Liver (tissue), 9 donors: Measurements from ENCODE around the gene PGS1. TPM values are rescaled to one million over a fixed set of nuclear protein-coding genes. Genes with fewer than 3 reads are reported as not detected.

Experiments
- DNase-seq: peaks from one replicate; pipeline ENCODE4 v3.0.0-alpha.2; 2017; ENCODE audit warnings: low spot score
- H3K27ac ChIP-seq, 2 donors: one replicate each; pipeline ENCODE4 v1.7.0; 2013; ENCODE audit warnings: inconsistent platforms in 2 of 2, low read length in 2 of 2, control low read depth in 1 of 2, low read depth in 1 of 2, mild to moderate bottlenecking in 1 of 2
- H3K27me3 ChIP-seq, 4 donors: one replicate each; pipeline versions ENCODE4 v1.6.1 to v1.7.0; 2013; ENCODE audit warnings: low read length in 3 of 4, inconsistent platforms in 1 of 4, mild to moderate bottlenecking in 1 of 4, moderate library complexity in 1 of 4; ENCODE audit not compliant: control insufficient read depth in 4 of 4, insufficient read depth in 4 of 4
- H3K36me3 ChIP-seq, 4 donors: one replicate each; pipeline versions ENCODE4 v1.6.1 to v1.7.0; 2013; ENCODE audit warnings: low read length in 3 of 4, mild to moderate bottlenecking in 3 of 4, low read depth in 1 of 4, moderate library complexity in 1 of 4; ENCODE audit not compliant: control insufficient read depth in 4 of 4, insufficient read depth in 3 of 4
- H3K4me1 ChIP-seq, 4 donors: one replicate each; pipeline versions ENCODE4 v1.6.1 to v1.7.0; 2013; ENCODE audit warnings: low read length in 3 of 4, mild to moderate bottlenecking in 3 of 4, moderate library complexity in 1 of 4; ENCODE audit not compliant: control insufficient read depth in 4 of 4, insufficient read depth in 4 of 4
- H3K4me3 ChIP-seq, 3 donors: one replicate each; pipeline versions ENCODE4 v1.6.1 to v1.7.0; 2013; ENCODE audit warnings: low read length in 3 of 3, control low read depth in 1 of 3, low read depth in 1 of 3, mild to moderate bottlenecking in 1 of 3
- H3K9ac ChIP-seq, 2 donors: one replicate each; pipeline ENCODE4 v1.7.0; 2013; ENCODE audit warnings: low read length in 2 of 2, mild to moderate bottlenecking in 2 of 2, moderate library complexity in 2 of 2, control low read depth in 1 of 2, low read depth in 1 of 2
- H3K9me3 ChIP-seq, 4 donors: one replicate each; pipeline versions ENCODE4 v1.6.1 to v1.7.0; 2013; ENCODE audit warnings: low read length in 3 of 4; ENCODE audit not compliant: control insufficient read depth in 4 of 4
- ATF3 ChIP-seq: IDR thresholded peaks from 2 replicates; pipeline ENCODE4 v1.6.1; 2016; ENCODE audit warnings: antibody characterized with exemption
- CTCF ChIP-seq: fragments of 150-350 bp; IDR thresholded peaks from 2 replicates; pipeline ENCODE4 v1.5.1; 2017; ENCODE audit warnings: improper control_type of control experiment, low read depth, low read length; ENCODE audit not compliant: missing input control
- FOXA1 ChIP-seq: IDR thresholded peaks from 2 replicates; pipeline ENCODE4 v1.6.1; 2016; ENCODE audit warnings: antibody characterized with exemption
- FOXA2 ChIP-seq: IDR thresholded peaks from 2 replicates; pipeline ENCODE4 v1.6.1; 2016; ENCODE audit warnings: antibody characterized with exemption
- GABPA ChIP-seq, 2 donors: IDR thresholded peaks in 1 of 2; conservative IDR thresholded peaks in 1 of 2; 2 replicates each; pipeline ENCODE4 v1.6.1; 2016; ENCODE audit warnings: antibody characterized with exemption in 2 of 2, mild to moderate bottlenecking in 1 of 2, moderate library complexity in 1 of 2
- HNF4A ChIP-seq, 2 donors: conservative IDR thresholded peaks; 2 replicates each; pipeline ENCODE4 v1.6.1; 2016; ENCODE audit warnings: antibody characterized with exemption in 2 of 2, mild to moderate bottlenecking in 2 of 2
- HNF4G ChIP-seq: IDR thresholded peaks from 2 replicates; pipeline ENCODE4 v1.6.1; 2016; ENCODE audit warnings: antibody characterized with exemption
- JUND ChIP-seq, 2 donors: IDR thresholded peaks; 2 replicates each; pipeline ENCODE4 v1.6.1; 2016; ENCODE audit warnings: antibody characterized with exemption in 2 of 2
- MAX ChIP-seq: IDR thresholded peaks from 2 replicates; pipeline ENCODE4 v1.6.1; 2016; ENCODE audit warnings: antibody characterized with exemption
- NR2F2 ChIP-seq: IDR thresholded peaks from 2 replicates; pipeline ENCODE4 v1.6.1; 2016; ENCODE audit warnings: antibody characterized with exemption
- RAD21 ChIP-seq, 2 donors: IDR thresholded peaks; 2 replicates each; pipeline ENCODE4 v1.6.1; 2016; ENCODE audit warnings: antibody characterized with exemption in 2 of 2, mild to moderate bottlenecking in 2 of 2
- RXRA ChIP-seq, 2 donors: IDR thresholded peaks; 2 replicates each; pipeline ENCODE4 v1.6.1; 2017 to 2018; ENCODE audit warnings: antibody characterized with exemption in 2 of 2, mild to moderate bottlenecking in 1 of 2
- SP1 ChIP-seq: IDR thresholded peaks from 2 replicates; pipeline ENCODE4 v1.6.1; 2018; ENCODE audit warnings: antibody characterized with exemption, mild to moderate bottlenecking
- TAF1 ChIP-seq: conservative IDR thresholded peaks from 2 replicates; pipeline ENCODE4 v1.6.1; 2016; ENCODE audit warnings: antibody characterized with exemption, mild to moderate bottlenecking
- YY1 ChIP-seq: IDR thresholded peaks from 2 replicates; pipeline ENCODE4 v1.6.1; 2016; ENCODE audit warnings: antibody characterized with exemption, mild to moderate bottlenecking
- ZBTB33 ChIP-seq: IDR thresholded peaks from 2 replicates; pipeline ENCODE4 v1.6.1; 2016; ENCODE audit warnings: antibody characterized with exemption
- WGBS: extraction: QIAGEN DNeasy Blood & Tissue Kit; methylation state at CpG from one replicate; pipeline ENCODE4 v1.1.7; 2013; 5-methylcytosine and 5-hydroxymethylcytosine counted together
- polyA plus RNA-seq, 2 donors: library from polyadenylated mRNA; stranded (reverse) in 1 of 2; unstranded in 1 of 2; fragments of 200-250 nt in 1 of 2; fragments of >200 nt in 1 of 2; fragmentation: Nextera tagmentation in 1 of 2; extraction: Ambion mirVana in 1 of 2; gene quantifications; one replicate each; pipeline versions ENCODE4 v1.2.1 to v1.2.3, GENCODE V29; 2013 to 2015
- total RNA-seq, 2 donors: library from RNA; depleted of rRNA; stranded (reverse); fragments of >200 nt; gene quantifications; one replicate each; pipeline ENCODE4 v1.2.3, GENCODE V29; 2014
- donor health status: healthy.
- donor health status: healthy.
- donor health status: healthy.
- donor health status: healthy.
- donor health status: healthy.

PGS1 gene
- total and polyA plus RNA-seq, 4 donors: 8.1 to 24.1 (median 12.2) TPM

- WGBS: 85% methylated on average over 10 of the region's 10 CpGs
- Histone ChIP-seq H3K4me3 (no peak overlapping the region), H3K9ac (no peak overlapping the region), H3K4me1 (peaks cover 4 to 23% (median 19%) of the 10 kb centered on the region in 4 donors), H3K9me3 (no peaks in the 10 kb centered on the region), H3K27ac (peak overlapping the region in 1 of 2 donors; percentile 8), H3K36me3 (no peaks in the 10 kb centered on the region), H3K27me3 (no peaks in the 10 kb centered on the region)
- TF ChIP-seq NR2F2 (peak; percentile 1), HNF4A (conservative IDR thresholded peaks at IDR 0.05) (no peak), CTCF (no peak), ZBTB33 (no peak), RAD21 (IDR thresholded peaks at IDR 0.05) (no peak), RXRA (IDR thresholded peaks at IDR 0.05) (no peak)
- no peak for DNase-seq
Observed at GRCh38 chr17:78345791-78346494, 32.5 kb upstream of the PGS1 start.

GRCh38 chr17:78346605-78347250 lies 31.7 kb upstream of the PGS1 start:
- TF ChIP-seq JUND (IDR thresholded peaks at IDR 0.05): no peak
- no peak for TF ChIP-seq GABPA (IDR thresholded peaks at IDR 0.05 in 1 of 2, conservative IDR thresholded peaks at IDR 0.05 in 1 of 2)
- no peak for TF ChIP-seq ATF3
- no peak for TF ChIP-seq MAX
- Histone ChIP-seq H3K4me3 (no peak overlapping the region), H3K27ac (no peak overlapping the region), H3K27me3 (no peaks in the 10 kb centered on the region), H3K9me3 (no peaks in the 10 kb centered on the region), H3K9ac (no peak overlapping the region), H3K36me3 (no peaks in the 10 kb centered on the region), H3K4me1 (peaks cover 8 to 27% (median 20%) of the 10 kb centered on the region in 4 donors)
- no peak for DNase-seq
- 98% methylated on average over 13 of the region's 13 CpGs for WGBS

- no peak for TF ChIP-seq FOXA1
- no peak for TF ChIP-seq HNF4G
- no peak for TF ChIP-seq RXRA (IDR thresholded peaks at IDR 0.05)
- TF ChIP-seq ZBTB33: no peak
- TF ChIP-seq TAF1: no peak
- no peak for TF ChIP-seq NR2F2
- TF ChIP-seq YY1: no peak
- TF ChIP-seq SP1: no peak
- no peak for TF ChIP-seq GABPA (IDR thresholded peaks at IDR 0.05 in 1 of 2, conservative IDR thresholded peaks at IDR 0.05 in 1 of 2)
- TF ChIP-seq HNF4A (conservative IDR thresholded peaks at IDR 0.05): no peak
- no peak for TF ChIP-seq JUND (IDR thresholded peaks at IDR 0.05)
- no peak for TF ChIP-seq MAX
- no peak for TF ChIP-seq FOXA2
- H3K27me3 ChIP-seq: no peaks in the 10 kb centered on the region
- no peak for DNase-seq
- H3K9ac ChIP-seq: no peak overlapping the region
- H3K4me3 ChIP-seq: no peak overlapping the region
- no peaks in the 10 kb centered on the region for H3K36me3 ChIP-seq
- no peaks in the 10 kb centered on the region for H3K9me3 ChIP-seq
- WGBS: 92% methylated on average over 3 of the region's 3 CpGs
- peaks cover 15 to 29% (median 22%) of the 10 kb centered on the region in 4 donors for H3K4me1 ChIP-seq
- no peak overlapping the region for H3K27ac ChIP-seq
Observed at GRCh38 chr17:78347453-78347852, 31.0 kb upstream of the PGS1 start.
